ENCODE measurements around the gene C20orf96. TPM values are rescaled to one million over a fixed set of nuclear protein-coding genes. Genes with fewer than 3 reads are reported as not detected.

Gene C20orf96
- total and polyA plus RNA-seq, 9 donors = 6.6 to 17.5 (median 11.7) TPM

DNA sequence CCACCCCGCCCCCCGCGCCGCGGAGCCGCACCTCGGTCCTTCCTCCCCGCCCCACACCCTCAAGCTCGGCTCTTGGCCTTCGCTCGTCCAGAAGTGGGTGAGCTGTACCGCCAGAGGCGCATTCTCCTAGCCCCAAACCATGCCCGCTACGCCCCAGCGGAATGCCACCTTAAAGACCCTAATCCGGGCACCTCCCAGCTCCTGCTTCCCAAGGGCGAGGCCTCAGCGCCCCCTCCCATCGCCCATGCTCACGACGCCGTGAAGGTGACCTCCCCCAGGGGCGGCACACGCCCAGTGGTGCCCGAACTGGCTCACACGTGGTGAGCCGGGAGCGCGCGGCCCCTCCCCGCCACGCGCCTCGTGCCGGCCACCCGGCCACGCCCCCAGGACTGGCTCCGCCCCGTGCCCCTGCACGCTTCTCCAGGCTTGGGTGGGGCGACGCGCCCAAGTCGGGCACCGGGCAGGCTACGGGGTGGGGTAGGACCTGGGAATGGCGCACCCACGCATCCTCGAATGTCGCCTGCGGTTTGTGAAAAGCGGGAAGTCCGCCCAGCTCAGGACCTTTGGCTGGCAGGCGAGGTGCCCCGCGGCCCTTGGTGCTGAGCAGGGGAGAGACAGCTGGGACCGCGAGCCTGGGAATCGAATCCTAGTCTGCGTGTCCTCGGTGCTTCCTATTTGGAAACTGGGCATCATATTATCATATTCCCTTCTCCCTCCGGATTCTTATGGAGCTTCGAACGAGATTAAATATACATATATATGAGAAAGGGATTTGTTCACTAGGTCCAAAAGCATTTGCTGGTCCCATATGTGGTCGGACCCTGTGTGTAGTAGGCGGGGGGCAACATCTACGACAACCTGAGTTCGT is 33.9 kb upstream of the C20orf96 start:
- Histone ChIP-seq H3K9me3 (no peaks in the 10 kb centered on the region), H3K36me3 (no peaks in the 10 kb centered on the region), H3K27me3 (no peaks in the 10 kb centered on the region), H3K4me3 (peak overlapping the region; percentile 69), H3K4me1 (ENCODE audit: insufficient read depth) (peaks cover 5% of the 10 kb centered on the region), H3K27ac (peak overlapping the region; percentile 23 to 97)
- 0 to 1% (median 1%) methylated on average over 33 to 69 of the region's 69 CpGs for WGBS, 3 donors
- DNase-seq = peak; percentile 87 to 94 (median 92)
- TF ChIP-seq EP300 (IDR thresholded peaks at IDR 0.05) = no peak
- peak; percentile 57 for TF ChIP-seq POLR2A (IDR thresholded peaks at IDR 0.05)
- TF ChIP-seq, protein P1, sequence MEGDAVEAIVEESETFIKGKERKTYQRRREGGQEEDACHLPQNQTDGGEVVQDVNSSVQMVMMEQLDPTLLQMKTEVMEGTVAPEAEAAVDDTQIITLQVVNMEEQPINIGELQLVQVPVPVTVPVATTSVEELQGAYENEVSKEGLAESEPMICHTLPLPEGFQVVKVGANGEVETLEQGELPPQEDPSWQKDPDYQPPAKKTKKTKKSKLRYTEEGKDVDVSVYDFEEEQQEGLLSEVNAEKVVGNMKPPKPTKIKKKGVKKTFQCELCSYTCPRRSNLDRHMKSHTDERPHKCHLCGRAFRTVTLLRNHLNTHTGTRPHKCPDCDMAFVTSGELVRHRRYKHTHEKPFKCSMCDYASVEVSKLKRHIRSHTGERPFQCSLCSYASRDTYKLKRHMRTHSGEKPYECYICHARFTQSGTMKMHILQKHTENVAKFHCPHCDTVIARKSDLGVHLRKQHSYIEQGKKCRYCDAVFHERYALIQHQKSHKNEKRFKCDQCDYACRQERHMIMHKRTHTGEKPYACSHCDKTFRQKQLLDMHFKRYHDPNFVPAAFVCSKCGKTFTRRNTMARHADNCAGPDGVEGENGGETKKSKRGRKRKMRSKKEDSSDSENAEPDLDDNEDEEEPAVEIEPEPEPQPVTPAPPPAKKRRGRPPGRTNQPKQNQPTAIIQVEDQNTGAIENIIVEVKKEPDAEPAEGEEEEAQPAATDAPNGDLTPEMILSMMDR (IDR thresholded peaks at IDR 0.05) = peak in 2 of 3 donors; percentile 20 to 31
- intact Hi-C loops (cut with DNase I) = loop anchor here in 2 of 4 donors (1.0 to 10.0 kb wide), 2 partner anchors 27 to 1060 kb away; partner anchors contain the start of gene ZCCHC3 (in 1 of the 2)

DNA sequence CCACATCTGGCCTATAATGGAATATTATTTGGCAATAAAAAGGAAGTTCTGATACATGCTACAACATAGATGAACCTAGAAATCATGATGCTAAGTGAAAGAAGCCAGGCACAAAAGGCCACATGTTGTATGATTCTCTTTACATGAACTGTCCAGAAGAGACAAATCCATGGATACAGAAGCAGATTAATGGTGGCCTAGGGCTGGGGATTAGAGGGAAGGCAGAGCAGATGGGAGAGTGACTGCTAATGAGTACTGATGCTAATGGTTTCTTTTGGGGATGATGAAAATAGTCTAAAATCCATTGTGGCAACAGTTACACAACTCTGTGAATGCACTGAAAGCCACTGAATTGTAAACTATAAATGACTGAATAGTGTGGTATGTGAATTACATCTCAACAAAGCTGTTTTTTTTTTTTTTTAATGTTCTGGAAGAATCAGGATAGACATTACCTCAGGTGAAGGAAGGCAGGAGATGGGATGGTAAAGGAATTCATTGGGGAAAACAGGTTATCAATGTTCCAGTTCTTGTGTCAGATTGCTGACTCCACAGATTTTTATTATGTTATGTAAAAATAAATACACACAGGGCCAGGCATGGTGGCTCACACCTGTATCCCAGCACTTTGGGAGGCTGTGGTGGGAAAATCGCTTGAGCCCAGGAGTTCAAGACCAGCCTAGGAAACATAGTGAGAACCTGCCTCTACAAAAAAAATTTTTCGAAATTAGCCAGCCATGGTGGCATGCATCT is 25.9 kb upstream of the C20orf96 start:
- intact Hi-C loops (cut with DNase I) = no loop called here
- TF ChIP-seq POLR2A (IDR thresholded peaks at IDR 0.05) (no peak), EP300 (IDR thresholded peaks at IDR 0.05) (no peak)
- TF ChIP-seq, protein P1 (IDR thresholded peaks at IDR 0.05) = no peak
- no peak for DNase-seq
- H3K4me1 ChIP-seq (ENCODE audit: insufficient read depth) = no peaks in the 10 kb centered on the region
- H3K27ac ChIP-seq = no peak overlapping the region
- no peaks in the 10 kb centered on the region for H3K36me3 ChIP-seq
- no peaks in the 10 kb centered on the region for H3K9me3 ChIP-seq
- no peak overlapping the region for H3K4me3 ChIP-seq
- no peaks in the 10 kb centered on the region for H3K27me3 ChIP-seq
- WGBS, 3 donors = 95 to 98% (median 97%) methylated on average over 2 of the region's 2 CpGs

DNA sequence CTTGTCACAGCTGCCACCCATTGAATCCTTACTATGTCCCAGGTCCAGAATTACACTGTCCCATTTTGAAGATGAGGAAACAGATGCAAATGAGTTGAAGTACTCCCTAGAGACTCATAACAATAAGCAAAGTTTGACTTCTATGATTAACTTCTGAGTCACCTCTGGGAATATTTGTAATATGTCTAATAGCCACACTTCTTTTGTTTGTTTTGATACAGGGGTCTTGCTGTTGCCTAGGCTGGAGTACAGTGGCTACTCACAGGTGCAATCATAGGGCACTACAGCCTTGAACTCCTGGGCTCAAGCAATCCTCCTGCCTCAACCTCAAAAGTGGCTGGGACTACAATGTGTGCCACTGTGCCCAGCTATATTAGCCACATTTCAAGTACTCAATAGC is 23.4 kb upstream of the C20orf96 start:
- no peaks in the 10 kb centered on the region for H3K9me3 ChIP-seq
- no peaks in the 10 kb centered on the region for H3K4me1 ChIP-seq (ENCODE audit: insufficient read depth)
- no peak overlapping the region for H3K27ac ChIP-seq
- DNase-seq = no peak
- no peaks in the 10 kb centered on the region for H3K27me3 ChIP-seq
- H3K4me3 ChIP-seq = no peak overlapping the region
- intact Hi-C loops (cut with DNase I) = no loop called here
- no peak for TF ChIP-seq POLR2A (IDR thresholded peaks at IDR 0.05)
- H3K36me3 ChIP-seq = no peaks in the 10 kb centered on the region

DNA sequence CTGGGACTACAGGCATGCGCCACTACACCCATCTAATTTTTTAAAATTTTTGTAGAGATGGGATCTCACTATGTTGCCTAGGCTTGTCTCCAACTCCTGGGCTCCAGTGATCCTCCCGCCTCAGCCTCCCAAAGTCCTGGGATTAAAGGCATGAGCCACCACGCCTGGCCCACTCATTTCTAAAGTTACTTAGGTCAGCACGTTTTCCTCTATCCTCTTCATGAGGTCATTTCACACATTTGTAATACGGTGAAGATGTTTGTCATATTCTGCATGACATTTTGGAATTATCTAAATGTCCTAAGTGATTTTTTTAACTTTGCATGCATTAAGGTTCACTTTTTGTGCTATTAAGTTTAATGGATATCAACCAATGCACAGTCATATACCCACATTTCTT is 22.9 kb upstream of the C20orf96 start:
- 90 to 95% (median 92%) methylated on average over 5 of the region's 5 CpGs for WGBS, 3 donors
- no peaks in the 10 kb centered on the region for H3K36me3 ChIP-seq
- no peaks in the 10 kb centered on the region for H3K27me3 ChIP-seq
- TF ChIP-seq POLR2A (IDR thresholded peaks at IDR 0.05) (no peak), EP300 (IDR thresholded peaks at IDR 0.05) (no peak)
- TF ChIP-seq, protein P1 (IDR thresholded peaks at IDR 0.05) = no peak
- DNase-seq = peak in 1 of 5 donors; percentile 18
- H3K27ac ChIP-seq = no peak overlapping the region
- no peaks in the 10 kb centered on the region for H3K4me1 ChIP-seq (ENCODE audit: insufficient read depth)
- H3K9me3 ChIP-seq = no peaks in the 10 kb centered on the region
- no peak overlapping the region for H3K4me3 ChIP-seq
- intact Hi-C loops (cut with DNase I) = no loop called here

Data from ovary (tissue), 9 donors.